HG03378 (cell line): Measurements from ENCODE around the gene WDR74.
A peak's percentile ranks its signal among the peaks of the same experiment; 100 is the strongest.
"Not testable (repeated sequence)": the region's sequence is repeated elsewhere in the genome, so short reads cannot be mapped to it uniquely, and the experiment has no call there.

Experiments used
- ATAC-seq: cut with Tn5 transposase; IDR thresholded peaks from one replicate; pipeline ENCODE4 v1.9.1; 2021; ENCODE audit warnings: mild to moderate bottlenecking, moderate library complexity; ENCODE audit not compliant: unreplicated experiment

The WDR74 gene

DNA sequence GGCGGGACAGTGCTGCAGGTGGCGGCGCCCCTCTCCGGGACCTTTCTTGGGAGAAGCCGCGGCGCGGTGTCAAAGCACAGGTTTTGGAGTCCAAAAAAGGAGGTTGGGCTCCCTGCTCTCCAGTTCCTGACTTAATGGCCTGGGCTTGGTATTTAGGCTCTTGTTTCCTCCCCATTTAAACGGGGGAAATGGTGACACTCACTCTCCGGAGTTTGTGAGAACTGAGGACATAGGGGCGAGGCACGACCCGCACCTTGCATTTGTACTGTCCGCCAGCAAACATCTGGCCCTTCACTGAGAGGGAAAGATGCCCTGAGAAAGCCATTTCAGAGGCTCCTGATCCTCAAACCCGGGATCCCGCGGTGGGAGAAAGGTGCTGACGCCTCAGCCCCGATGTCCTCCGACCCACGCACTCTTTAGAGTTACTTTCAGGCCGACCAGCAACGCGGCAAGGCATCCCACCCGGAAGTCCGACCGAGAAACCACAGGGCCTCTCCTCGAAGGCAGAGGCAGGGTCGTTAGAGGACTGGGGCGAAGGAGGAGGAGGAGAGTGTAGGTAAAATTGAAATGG lies 2.9 kb upstream of the WDR74 start:
- ATAC-seq, result no peak

- ATAC-seq, result peak; percentile 53
Observed at GRCh38 chr11:62841361-62842170, 2.2 kb upstream of the WDR74 start.

DNA sequence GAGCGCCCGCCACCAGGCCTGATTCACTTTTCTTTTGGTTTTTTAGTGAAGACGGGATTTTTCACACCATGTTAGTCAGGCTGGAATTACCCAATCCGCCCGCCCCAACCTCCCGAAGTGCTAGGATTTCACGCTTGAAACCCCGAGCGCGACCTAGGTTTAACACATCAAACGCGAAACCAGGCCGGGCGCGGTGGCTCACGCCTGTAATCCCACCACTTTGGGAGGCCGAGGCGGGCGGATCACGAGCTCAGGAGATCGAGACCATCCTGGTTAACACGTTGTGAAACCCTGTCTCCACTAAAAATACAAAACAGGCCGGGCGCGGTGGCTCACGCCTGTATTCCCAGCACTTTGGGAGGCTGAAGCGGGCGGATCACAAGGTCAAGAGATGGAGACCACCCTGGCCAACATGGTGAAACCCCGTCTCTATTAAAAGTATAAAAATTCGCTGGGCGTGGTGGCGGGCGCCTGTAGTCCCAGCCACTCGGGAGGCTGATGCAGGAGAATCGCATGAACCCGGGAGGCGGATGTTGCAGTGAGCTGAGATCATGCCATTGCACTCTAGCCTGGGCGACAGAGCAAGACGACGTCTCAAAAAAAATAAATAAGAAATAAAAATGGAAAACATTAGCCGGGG lies 1.5 kb upstream of the WDR74 start:
- ATAC-seq, result not testable (repeated sequence)

DNA sequence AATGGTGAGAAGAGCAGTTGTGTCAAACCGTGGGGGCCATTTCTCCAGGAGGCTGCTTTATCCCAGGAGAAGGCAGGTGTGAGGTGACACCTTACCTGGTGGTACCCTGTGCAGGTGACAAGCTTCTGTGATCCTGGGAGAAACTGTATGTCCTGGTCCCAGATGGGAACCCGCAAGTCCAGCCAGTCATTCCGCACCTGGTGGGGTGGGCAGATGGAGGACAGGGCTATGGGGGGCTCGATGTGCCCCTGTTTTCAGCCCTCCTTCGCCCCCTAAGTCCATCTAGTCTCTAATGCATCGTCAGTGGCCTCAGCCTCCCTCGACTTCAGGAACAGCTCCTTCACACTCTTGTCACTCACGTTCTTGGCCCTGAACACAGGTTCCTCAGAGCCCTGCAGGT lies 4.1 kb downstream of the WDR74 start:
- no peak for ATAC-seq

DNA sequence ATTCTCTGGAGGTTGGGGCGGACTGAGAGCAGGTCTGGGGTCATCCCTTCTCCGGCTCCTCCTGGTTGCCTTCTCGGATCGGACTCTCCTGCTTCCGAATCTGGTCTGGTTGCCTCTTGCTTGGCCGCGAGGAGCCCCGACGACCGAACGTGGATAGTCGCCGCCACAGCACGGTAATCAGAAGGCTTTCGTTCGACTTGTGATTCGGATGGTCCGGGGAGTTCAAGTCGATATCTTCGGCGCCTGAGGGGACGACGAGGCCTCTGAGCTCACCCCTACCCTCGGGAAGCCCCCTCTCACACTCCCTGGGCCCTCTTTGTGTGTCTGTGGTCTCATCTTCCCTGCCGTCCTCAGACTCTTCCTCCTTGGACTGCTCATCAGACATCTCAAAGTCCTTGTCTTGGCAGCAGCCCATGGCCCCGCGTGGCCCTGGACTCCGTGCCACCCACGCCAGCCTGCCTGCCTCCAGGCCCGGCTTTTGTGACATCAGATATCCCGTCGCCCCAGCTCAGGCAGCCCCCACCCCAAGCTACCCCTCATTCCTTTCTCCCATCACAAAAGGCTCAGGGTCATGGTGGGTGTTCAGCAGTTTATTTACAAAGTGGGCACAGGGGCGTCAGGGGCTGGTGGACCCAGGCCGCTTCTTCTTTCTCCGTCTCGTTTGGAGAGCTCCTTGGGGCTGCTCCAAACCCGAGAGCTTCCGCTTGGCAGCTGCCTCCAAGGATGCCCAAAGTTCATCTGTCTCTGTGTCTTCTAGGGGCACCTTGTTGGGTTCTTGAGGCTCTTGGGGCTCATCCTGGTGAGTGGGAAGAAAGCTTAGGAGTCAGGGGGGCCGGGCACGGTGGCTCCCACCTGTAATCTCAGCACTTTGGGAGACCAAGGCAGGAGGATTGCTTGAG lies 6.8 kb downstream of the WDR74 start, which contains the start of gene TEX54:
TSS of gene TEX54 (minus strand) at position 506 of the 899 bp plus-strand sequence.
- peak; percentile 13 for ATAC-seq

GRCh38 chr11:62831520-62832335 lies 7.7 kb downstream of the WDR74 start, which contains the start of gene STX5:
Gene STX5, minus strand, starts transcription at chr11:62832051. Its CDS starts 808 bp downstream, at chr11:62831243.
- ATAC-seq, result peak; percentile 57

GRCh38 chr11:62830904-62831519 lies 8.4 kb downstream of the WDR74 start:
- no peak for ATAC-seq

DNA sequence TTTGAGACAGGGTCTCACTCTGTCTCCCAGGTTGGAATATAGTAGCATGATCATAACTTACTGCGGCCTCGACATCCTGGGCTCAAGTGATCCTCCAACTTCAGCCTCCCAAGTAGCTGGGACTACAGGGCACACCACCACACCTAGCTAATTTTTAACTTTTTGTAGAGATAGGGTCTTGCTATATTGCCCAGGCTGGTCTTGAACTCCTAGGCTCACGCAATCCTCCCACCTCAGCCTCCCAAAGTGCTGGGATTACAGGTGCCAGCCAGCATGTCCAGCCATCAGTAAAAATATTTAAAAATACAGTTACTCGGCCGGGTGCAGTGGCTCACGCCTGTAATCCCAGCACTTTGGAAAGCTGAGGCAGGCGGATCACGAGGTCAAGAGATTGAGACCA lies 11.3 kb downstream of the WDR74 start:
- not testable (repeated sequence) for ATAC-seq

DNA sequence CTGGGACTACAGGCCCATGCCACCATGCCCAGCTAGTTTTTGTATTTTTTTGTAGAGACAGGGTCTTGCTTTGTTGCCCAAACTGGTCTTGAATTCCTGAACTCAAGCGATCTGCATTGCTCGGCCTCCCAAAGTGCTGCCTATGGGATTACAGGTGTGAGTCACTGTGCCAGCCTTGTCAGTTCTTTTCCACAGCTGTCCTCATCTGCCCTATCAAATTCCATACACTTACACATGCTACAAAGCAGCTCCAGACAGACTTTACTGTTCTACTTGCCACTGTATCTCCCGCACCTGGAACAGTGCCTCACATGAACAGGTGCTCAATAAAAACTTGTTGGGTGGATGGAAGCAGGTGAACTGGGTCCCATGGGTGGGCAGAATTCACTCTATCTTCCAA lies 15.7 kb downstream of the WDR74 start:
- no peak for ATAC-seq

- ATAC-seq, result no peak
Observed at GRCh38 chr11:62817129-62817528, 22.3 kb downstream of the WDR74 start.

GRCh38 chr11:62816557-62816956 lies 22.8 kb downstream of the WDR74 start:
- no peak for ATAC-seq

DNA sequence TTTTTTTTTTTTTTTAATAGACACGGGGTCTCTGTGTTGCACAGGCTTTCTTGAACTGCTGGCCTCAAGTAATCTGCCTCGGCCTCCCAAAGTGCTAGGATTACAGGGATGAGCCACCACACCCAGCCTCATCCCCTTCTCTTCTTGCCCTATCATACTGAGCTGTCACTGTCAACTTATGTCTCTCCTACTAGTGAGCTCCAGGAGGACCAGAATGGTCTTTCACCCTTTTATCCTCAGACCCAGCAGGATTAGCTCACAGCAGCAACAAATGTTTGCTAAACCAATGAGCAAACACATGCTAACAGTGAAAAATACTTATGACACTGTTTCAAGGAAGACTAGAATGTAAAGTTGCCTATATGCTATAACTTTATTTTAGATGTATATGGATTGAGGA lies 27.7 kb downstream of the WDR74 start:
- no peak for ATAC-seq

GRCh38 chr11:62810748-62811147 lies 28.6 kb downstream of the WDR74 start:
- no peak for ATAC-seq

GRCh38 chr11:62806611-62807121 lies 32.7 kb downstream of the WDR74 start:
- ATAC-seq, result no peak

- no peak for ATAC-seq
Observed at GRCh38 chr11:62805961-62806441, 33.4 kb downstream of the WDR74 start.

DNA sequence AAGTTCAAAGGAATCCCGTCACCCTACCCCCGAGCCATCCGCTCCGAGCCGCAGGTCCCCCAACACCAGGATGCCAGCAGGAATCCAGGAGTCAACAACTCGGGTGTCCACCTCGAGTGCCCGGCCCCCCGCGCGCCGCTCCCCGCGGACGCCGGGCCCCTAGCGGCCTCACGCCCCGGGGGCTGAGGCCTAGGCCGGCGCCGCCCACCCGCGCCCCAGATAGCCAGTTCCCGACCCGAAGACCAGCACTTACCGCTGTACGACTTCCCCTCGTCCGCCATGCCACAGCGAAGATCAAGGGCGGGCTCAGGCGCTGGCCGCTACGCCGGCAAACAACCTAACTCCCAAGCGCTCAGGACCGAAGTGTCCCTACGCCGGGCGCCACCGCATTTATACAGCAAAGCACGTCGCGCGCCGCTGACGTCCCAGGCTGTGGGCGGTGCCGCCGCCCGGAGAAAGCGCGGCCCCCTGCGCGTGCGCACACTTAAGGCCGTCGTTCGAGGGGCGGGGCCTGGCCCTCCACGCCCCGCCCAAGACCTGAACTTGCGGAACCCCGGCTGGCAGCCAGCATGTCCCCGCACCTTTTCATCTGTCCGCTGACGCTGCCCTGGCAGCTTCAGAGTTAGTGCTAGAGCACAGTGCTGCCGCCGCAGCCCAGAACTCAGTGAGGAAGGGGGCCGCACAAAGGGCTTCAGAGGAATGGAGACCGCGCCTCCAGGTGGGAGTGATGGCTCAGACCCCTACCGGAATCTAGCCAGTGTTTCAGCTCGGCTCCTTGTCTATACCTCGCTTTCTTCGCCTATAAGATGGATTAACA lies 34.1 kb downstream of the WDR74 start, which contains the start of gene NXF1:
TSS of gene NXF1 (minus strand) at position 365 of the 817 bp plus-strand sequence. CDS start at position 281, 84 bp downstream.
- ATAC-seq, result peak; percentile 59

- ATAC-seq, result peak; percentile 5
Observed at GRCh38 chr11:62804310-62805075, 34.9 kb downstream of the WDR74 start.
